Cardiac muscle cell (in vitro differentiated cells and primary cell): ENCODE results near the gene P3R3URF. TPM values are rescaled to one million over a fixed set of nuclear protein-coding genes. Genes with fewer than 3 reads are reported as not detected.

ENCODE experiments used
- DNase-seq, 2 donors: peaks; one replicate each; pipeline versions ENCODE4 v3.0.0 to v3.0.0-alpha.2; 2010 to 2017; ENCODE audit warnings: low read depth in 1 of 2, low spot score in 1 of 2
- H3K27ac ChIP-seq: fragments of 200-600 bp; sonication (generic); 2 replicates; pipeline ENCODE4 v1.5.1; 2016
- H3K27me3 ChIP-seq: fragments of 200-600 bp; sonication (generic); 2 replicates; pipeline ENCODE4 v1.6.0; 2016; ENCODE audit warnings: control low read depth
- H3K36me3 ChIP-seq: fragments of 200-600 bp; sonication (generic); 2 replicates; pipeline ENCODE4 v1.5.1; 2016; ENCODE audit warnings: control low read depth
- H3K4me1 ChIP-seq: fragments of 200-600 bp; sonication (generic); 2 replicates; pipeline ENCODE4 v1.8.1; 2017; ENCODE audit warnings: low read depth, mild to moderate bottlenecking, mixed run types
- H3K4me3 ChIP-seq: fragments of 200-600 bp; sonication (generic); 2 replicates; pipeline ENCODE4 v1.5.1; 2016; ENCODE audit warnings: mild to moderate bottlenecking
- H3K9me3 ChIP-seq: fragments of 200-600 bp; sonication (generic); 2 replicates; pipeline ENCODE4 v1.5.1; 2017; ENCODE audit warnings: low read depth, mild to moderate bottlenecking, control low read depth
- CTCF ChIP-seq: IDR thresholded peaks from 2 replicates; pipeline ENCODE4 v1.5.1; 2012; ENCODE audit warnings: low read depth, mild to moderate bottlenecking, low read length
- polyA plus RNA-seq: library from polyadenylated mRNA; unstranded; fragments of >200 nt; fragmentation: Nextera tagmentation; extraction: Ambion mirVana; gene quantifications from 2 replicates; pipeline ENCODE4 v1.2.1, GENCODE V29; 2016
- total RNA-seq: library from RNA; depleted of rRNA; stranded (reverse); fragments of >200 nt; gene quantifications from 2 replicates; pipeline ENCODE4 v1.2.3, GENCODE V29; 2016

P3R3URF gene
- total and polyA plus RNA-seq, 2 experiments from 2014 or later = not detected

- H3K4me3 ChIP-seq = no peak overlapping the region
Observed at GRCh38 chr1:46169811-46170454, 6.4 kb downstream of the P3R3URF start.

GRCh38 chr1:46168477-46168876, 7.8 kb downstream of the P3R3URF start:
- no peak for DNase-seq
- Histone ChIP-seq H3K27ac (no peak overlapping the region), H3K27me3 (peaks cover 17% of the 10 kb centered on the region)

More at GRCh38 chr1:46169811-46170454, 6.4 kb downstream of the P3R3URF start:
- Histone ChIP-seq H3K27ac (no peak overlapping the region), H3K9me3 (no peaks in the 10 kb centered on the region), H3K36me3 (no peaks in the 10 kb centered on the region), H3K27me3 (peaks cover 17% of the 10 kb centered on the region), H3K4me1 (peaks cover 11% of the 10 kb centered on the region)
- TF ChIP-seq CTCF = no peak
- DNase-seq = no peak

GRCh38 chr1:46166521-46167462, 9.5 kb downstream of the P3R3URF start:
- Histone ChIP-seq H3K27me3 (peaks cover 17% of the 10 kb centered on the region), H3K36me3 (no peaks in the 10 kb centered on the region), H3K9me3 (no peaks in the 10 kb centered on the region), H3K4me3 (no peak overlapping the region), H3K4me1 (no peaks in the 10 kb centered on the region), H3K27ac (no peak overlapping the region)
- no peak for TF ChIP-seq CTCF
- no peak for DNase-seq

More at GRCh38 chr1:46168477-46168876, 7.8 kb downstream of the P3R3URF start:
- Histone ChIP-seq H3K4me3 (no peak overlapping the region), H3K36me3 (no peaks in the 10 kb centered on the region), H3K9me3 (no peaks in the 10 kb centered on the region), H3K4me1 (no peaks in the 10 kb centered on the region)
- TF ChIP-seq CTCF = no peak

- Histone ChIP-seq H3K4me3 (no peak overlapping the region), H3K4me1 (no peaks in the 10 kb centered on the region), H3K36me3 (no peaks in the 10 kb centered on the region), H3K9me3 (no peaks in the 10 kb centered on the region), H3K27me3 (no peaks in the 10 kb centered on the region), H3K27ac (no peak overlapping the region)
- no peak for TF ChIP-seq CTCF
- DNase-seq = no peak
Observed at GRCh38 chr1:46160212-46160611, 16.1 kb downstream of the P3R3URF start.

GRCh38 chr1:46159516-46159915, 16.8 kb downstream of the P3R3URF start:
- Histone ChIP-seq H3K4me1 (no peaks in the 10 kb centered on the region), H3K4me3 (no peak overlapping the region), H3K36me3 (no peaks in the 10 kb centered on the region), H3K27ac (no peak overlapping the region), H3K27me3 (no peaks in the 10 kb centered on the region), H3K9me3 (no peaks in the 10 kb centered on the region)
- DNase-seq = no peak
- no peak for TF ChIP-seq CTCF
